H1 (cell line): ENCODE data around the gene SYT6. TPM values are rescaled to one million over a fixed set of nuclear protein-coding genes. Genes with fewer than 3 reads are reported as not detected.

Experiments
- E2F6 ChIP-seq: IDR thresholded peaks from 2 replicates; pipeline ENCODE4 v1.6.1; 2012; ENCODE audit warnings: inconsistent platforms
- KDM4A ChIP-seq: IDR thresholded peaks from one replicate; pipeline ENCODE4 v1.7.1; 2012; ENCODE audit warnings: low read depth, mild to moderate bottlenecking, moderate library complexity, low read length, inconsistent platforms; ENCODE audit not compliant: severe bottlenecking
- RNF2 ChIP-seq: fragments of 200-900, 300-1000 bp; sonication (generic); IDR thresholded peaks from 2 replicates; pipeline ENCODE4 v1.7.1; 2016; ENCODE audit warnings: borderline replicate concordance, low read depth, mild to moderate bottlenecking, antibody characterized with exemption, low read length; ENCODE audit not compliant: poor library complexity, severe bottlenecking; ENCODE audit errors: missing control alignments
- RXRA ChIP-seq: IDR thresholded peaks from 2 replicates; pipeline ENCODE4 v1.6.1; 2011; ENCODE audit warnings: low read depth, mild to moderate bottlenecking, low read length, moderate library complexity; ENCODE audit not compliant: insufficient read depth
- polyA plus RNA-seq, 7 experiments: library from polyadenylated mRNA; depleted of rRNA in 3 of 7; stranded (reverse) in 5 of 7; unstranded in 2 of 7; fragments of >200 nt in 5 of 7; fragments of 200-250 nt in 2 of 7; gene quantifications; 1 replicate in 5 of 7; 2 replicates in 1 of 7; 4 replicates in 1 of 7; pipeline versions ENCODE4 v1.2.1 to v1.2.3, GENCODE V29; 2011 to 2013; ENCODE audit warnings: missing spikeins in 2 of 7, mixed read lengths in 2 of 7
- total RNA-seq: library from RNA; stranded (reverse); fragmentation: NEBNext Ultra II Directional; extraction: Animal tissue kit (Norgen Biotek cat#: 25700); gene quantifications from 2 replicates; pipeline ENCODE4 v1.2.1, GENCODE V29; 2021

SYT6 gene
- total and polyA plus RNA-seq, 2 of the 8 experiments (the other 6 are each of a cell fraction or from before 2014, with no cell fraction given): 33.7 to 83.5 TPM

GRCh38 chr1:114102136-114102535, 51.5 kb downstream of the SYT6 start (continued):
- no peak for TF ChIP-seq RXRA
- TF ChIP-seq E2F6: no peak
- TF ChIP-seq KDM4A: no peak
- TF ChIP-seq RNF2: no peak
